H9 (cell line): ENCODE data around the gene TMEM108. TPM values are rescaled to one million over a fixed set of nuclear protein-coding genes. Genes with fewer than 3 reads are reported as not detected.

ENCODE experiments used
- DNase-seq: peaks from one replicate; pipeline ENCODE4 v3.0.0-alpha.2; 2017
- H2AFZ ChIP-seq: one replicate; pipeline ENCODE4 v1.6.1; 2013; ENCODE audit warnings: mild to moderate bottlenecking, low read length, control low read depth, moderate library complexity
- H2AK5ac ChIP-seq: 2 replicates; pipeline ENCODE4 v1.6.1; 2013; ENCODE audit warnings: low read length, control low read depth, mixed read lengths; ENCODE audit not compliant: insufficient read length
- H2BK120ac ChIP-seq: one replicate; pipeline ENCODE4 v1.6.1; 2013; ENCODE audit warnings: low read depth, mild to moderate bottlenecking, low read length, control low read depth, inconsistent platforms; ENCODE audit not compliant: poor library complexity, severe bottlenecking
- H2BK12ac ChIP-seq: 2 replicates; pipeline ENCODE4 v1.6.1; 2013; ENCODE audit warnings: low read length, control low read depth, mixed read lengths, low read depth; ENCODE audit not compliant: insufficient read length
- H2BK15ac ChIP-seq: 2 replicates; pipeline ENCODE4 v1.6.1; 2013; ENCODE audit warnings: low read depth, low read length, control low read depth
- H2BK20ac ChIP-seq: one replicate; pipeline ENCODE4 v1.6.1; 2013; ENCODE audit warnings: low read depth, mild to moderate bottlenecking, low read length, control low read depth, inconsistent platforms; ENCODE audit not compliant: poor library complexity, severe bottlenecking
- H2BK5ac ChIP-seq: 2 replicates; pipeline ENCODE4 v1.6.1; 2013; ENCODE audit warnings: low read length, control low read depth, mixed read lengths; ENCODE audit not compliant: insufficient read length
- H3K14ac ChIP-seq: 2 replicates; pipeline ENCODE4 v1.6.1; 2013; ENCODE audit warnings: low read length, control low read depth; ENCODE audit not compliant: insufficient read depth
- H3K18ac ChIP-seq: 2 replicates; pipeline ENCODE4 v1.6.1; 2013; ENCODE audit warnings: low read depth, mild to moderate bottlenecking, mixed read lengths, low read length, control low read depth; ENCODE audit not compliant: insufficient read length
- H3K23ac ChIP-seq: 2 replicates; pipeline ENCODE4 v1.6.1; 2013; ENCODE audit warnings: low read length, control low read depth, mixed read lengths, low read depth; ENCODE audit not compliant: insufficient read length
- H3K23me2 ChIP-seq: 2 replicates; pipeline ENCODE4 v1.6.1; 2013; ENCODE audit warnings: low read depth, mild to moderate bottlenecking, mixed read lengths, low read length, control low read depth; ENCODE audit not compliant: insufficient read length, poor library complexity, severe bottlenecking
- H3K27ac ChIP-seq: 2 replicates; pipeline ENCODE4 v1.5.1; 2013; ENCODE audit warnings: low read length, control low read depth, mixed read lengths, low read depth; ENCODE audit not compliant: insufficient read length
- H3K27me3 ChIP-seq: 2 replicates; pipeline ENCODE4 v1.6.1; 2013; ENCODE audit warnings: low read length, control low read depth, inconsistent platforms; ENCODE audit not compliant: insufficient read depth
- H3K4ac ChIP-seq: 2 replicates; pipeline ENCODE4 v1.6.1; 2013; ENCODE audit warnings: low read depth, mild to moderate bottlenecking, control low read depth, inconsistent platforms, low read length, moderate library complexity
- H3K4me1 ChIP-seq: 2 replicates; pipeline ENCODE4 v1.6.1; 2013; ENCODE audit warnings: low read length, control low read depth, inconsistent platforms; ENCODE audit not compliant: insufficient read depth
- H3K4me2 ChIP-seq: 2 replicates; pipeline ENCODE4 v1.6.1; 2013; ENCODE audit warnings: low read length, control low read depth, mixed read lengths; ENCODE audit not compliant: insufficient read length, insufficient read depth
- H3K56ac ChIP-seq: 2 replicates; pipeline ENCODE4 v1.6.1; 2013; ENCODE audit warnings: low read depth, mild to moderate bottlenecking, mixed read lengths, low read length, control low read depth; ENCODE audit not compliant: insufficient read length
- H3K79me1 ChIP-seq: 2 replicates; pipeline ENCODE4 v1.6.1; 2013; ENCODE audit warnings: low read depth, mild to moderate bottlenecking, moderate library complexity, low read length, control low read depth, inconsistent platforms; ENCODE audit not compliant: insufficient read depth, poor library complexity, severe bottlenecking
- H3K79me2 ChIP-seq: 2 replicates; pipeline ENCODE4 v1.6.1; 2013; ENCODE audit warnings: low read length, control low read depth, inconsistent platforms; ENCODE audit not compliant: insufficient read depth
- H3K9ac ChIP-seq: 2 replicates; pipeline ENCODE4 v1.6.1; 2013; ENCODE audit warnings: low read length, control low read depth, mixed read lengths; ENCODE audit not compliant: insufficient read length; ENCODE audit errors: extremely low read depth
- H3K9me3 ChIP-seq: one replicate; pipeline ENCODE4 v1.6.1; 2013; ENCODE audit warnings: low read depth, low read length, inconsistent platforms; ENCODE audit not compliant: control insufficient read depth
- H3T11ph ChIP-seq: one replicate; pipeline ENCODE4 v1.6.1; 2013; ENCODE audit warnings: mild to moderate bottlenecking, low read length, control low read depth, inconsistent platforms
- H4K20me1 ChIP-seq: one replicate; pipeline ENCODE4 v1.6.1; 2013; ENCODE audit not compliant: control insufficient read depth, insufficient read length, insufficient read depth
- H4K5ac ChIP-seq: 2 replicates; pipeline ENCODE4 v1.6.1; 2013; ENCODE audit warnings: low read depth, mild to moderate bottlenecking, mixed read lengths, low read length, control low read depth; ENCODE audit not compliant: insufficient read length
- H4K8ac ChIP-seq: replicated peaks from 2 replicates; pipeline ENCODE4 v1.6.1; 2013; ENCODE audit warnings: low read length, control low read depth, mixed read lengths, low read depth; ENCODE audit not compliant: insufficient read length
- H4K91ac ChIP-seq: 2 replicates; pipeline ENCODE4 v1.6.1; 2013; ENCODE audit warnings: low read depth, mild to moderate bottlenecking, moderate library complexity, mixed read lengths, low read length, control low read depth; ENCODE audit not compliant: insufficient read length
- H3K27ac Mint-ChIP-seq, 3 experiments: 2 replicates in 2 of 3; 3 replicates in 1 of 3; pipeline ENCODE4 v1.8.0; 2020 to 2021; ENCODE audit warnings: mixed read lengths in 3 of 3, mild to moderate bottlenecking in 1 of 3, moderate library complexity in 1 of 3
- H3K27me3 Mint-ChIP-seq: 2 replicates; pipeline ENCODE4 v1.8.0; 2021; ENCODE audit warnings: low read depth, mild to moderate bottlenecking, moderate library complexity, mixed read lengths
- H3K36me3 Mint-ChIP-seq, 3 experiments: 2 replicates in 2 of 3; 3 replicates in 1 of 3; pipeline ENCODE4 v1.8.0; 2020 to 2021; ENCODE audit warnings: low read depth in 3 of 3, mixed read lengths in 3 of 3; ENCODE audit not compliant: insufficient read depth in 1 of 3
- H3K4me1 Mint-ChIP-seq, 2 experiments: 2 replicates each; pipeline ENCODE4 v1.8.0; 2020; ENCODE audit warnings: mixed read lengths in 2 of 2
- H3K4me3 Mint-ChIP-seq, 2 experiments: 2 replicates in 1 of 2; 3 replicates in 1 of 2; pipeline ENCODE4 v1.8.0; 2020 to 2021; ENCODE audit warnings: mild to moderate bottlenecking in 2 of 2, mixed read lengths in 2 of 2, moderate library complexity in 1 of 2
- H3K9me3 Mint-ChIP-seq, 2 experiments: 2 replicates in 1 of 2; 3 replicates in 1 of 2; pipeline ENCODE4 v1.8.0; 2020; ENCODE audit warnings: mild to moderate bottlenecking in 2 of 2, mixed read lengths in 2 of 2, moderate library complexity in 1 of 2
- CTCF ChIP-seq: fragments of 200-600 bp; sonication (generic); conservative IDR thresholded peaks from 3 replicates; pipeline ENCODE4 v1.8.0; 2021; ENCODE audit warnings: antibody characterized with exemption, mild to moderate bottlenecking
- WGBS: extraction: QIAGEN DNeasy Blood & Tissue Kit; methylation state at CpG from one replicate; pipeline ENCODE4 v1.1.7; 2013; ENCODE audit warnings: missing lambda C conversion rate, low lambda C conversion rate, mixed read lengths; ENCODE audit not compliant: insufficient read length; ENCODE audit errors: extremely low coverage; 5-methylcytosine and 5-hydroxymethylcytosine counted together
- total RNA-seq: library from RNA; stranded (reverse); gene quantifications from 2 replicates; pipeline ENCODE4 v1.2.1, GENCODE V29; 2021

The TMEM108 gene
- total RNA-seq, 1 experiment from 2014 or later, result 5.0 TPM

- H3K27me3 ChIP-seq, result no peaks in the 10 kb centered on the region
- H3K4me2 ChIP-seq, result no peak overlapping the region
- H3K23ac ChIP-seq, result no peak overlapping the region
- no peak overlapping the region for H2BK5ac ChIP-seq
- no peaks in the 10 kb centered on the region for H3K9me3 Mint-ChIP-seq
- no peak overlapping the region for H3K4ac ChIP-seq
- H3K23me2 ChIP-seq, result no peaks in the 10 kb centered on the region
- no peaks in the 10 kb centered on the region for H3K79me2 ChIP-seq
- no peak overlapping the region for H3K9ac ChIP-seq
- H3K79me1 ChIP-seq, result no peaks in the 10 kb centered on the region
- H4K5ac ChIP-seq, result no peak overlapping the region
- no peak overlapping the region for H2AK5ac ChIP-seq
- no peak overlapping the region for H3K18ac ChIP-seq
- H2BK20ac ChIP-seq, result no peak overlapping the region
- no peak overlapping the region for H3K27ac ChIP-seq
- H4K20me1 ChIP-seq, result no peaks in the 10 kb centered on the region
- DNase-seq, result no peak
- H3K36me3 Mint-ChIP-seq, result peaks cover 2 to 5% (median 5%) of the 10 kb centered on the region in 3 experiments; a peak in 3 of 7 replicates
- no peak overlapping the region for H2BK15ac ChIP-seq
- no peak overlapping the region for H3K27ac Mint-ChIP-seq
- no peak overlapping the region for H2BK120ac ChIP-seq
- H3K27me3 Mint-ChIP-seq, result 0 out of 2 replicates have a peak, but pooled peaks cover 2% of the 10 kb centered on the region
- no peak overlapping the region for H3K14ac ChIP-seq
- H3K9me3 ChIP-seq, result no peaks in the 10 kb centered on the region
- H3K4me3 Mint-ChIP-seq, result no peak overlapping the region
- no peaks in the 10 kb centered on the region for H3K4me1 ChIP-seq
- no peak overlapping the region for H4K91ac ChIP-seq
- H3T11ph ChIP-seq, result no peak overlapping the region
- WGBS, result no CpG with 5 or more reads among the region's 10 CpGs
- no peaks in the 10 kb centered on the region for H3K4me1 Mint-ChIP-seq
- H3K56ac ChIP-seq, result no peak overlapping the region
- no peak for TF ChIP-seq CTCF
- no peak overlapping the region for H4K8ac ChIP-seq
- no peak overlapping the region for H2AFZ ChIP-seq
- no peak overlapping the region for H2BK12ac ChIP-seq
Observed at GRCh38 chr3:133396906-133397305, 358.7 kb downstream of the TMEM108 start.
